SK-N-SH (cell line): ENCODE results near the gene TBX1. TPM values are rescaled to one million over a fixed set of nuclear protein-coding genes. Genes with fewer than 3 reads are reported as not detected.

Experiments
- CTCF ChIA-PET: fragments of 300-600, 350-600 bp; formaldehyde crosslinking; extraction: SDS; loops from one replicate; lab custom pipeline; 2021; lab: Yijun Ruan, JAX
- POLR2A ChIA-PET: fragments of 350-600 bp; sonication (Branson Sonifier 250); formaldehyde crosslinking; extraction: SDS; loops from one replicate; lab custom pipeline; 2020; ENCODE audit warnings: antibody characterized with exemption, inconsistent platforms; lab: Yijun Ruan, JAX
- DNase-seq: peaks from one replicate; pipeline ENCODE4 v3.0.0; 2012
- H2AFZ ChIP-seq: fragments of 200-600 bp; sonication (generic); 2 replicates; pipeline ENCODE4 v1.8.1; 2016; ENCODE audit warnings: antibody characterized with exemption, mild to moderate bottlenecking, low read depth
- H3F3A ChIP-seq: fragments of 200-600 bp; sonication (generic); replicated peaks from 2 replicates; pipeline ENCODE3; 2016; ENCODE audit warnings: antibody characterized with exemption, mild to moderate bottlenecking; ENCODE audit not compliant: insufficient read depth
- H3K27ac ChIP-seq, 2 experiments: fragments of 200-500 bp in 1 of 2; fragments of 200-600 bp in 1 of 2; sonication (Bioruptor generic) in 1 of 2; sonication (generic), shearing (Covaris generic) in 1 of 2; 2 replicates each; pipeline versions ENCODE4 v1.5.1 to v1.6.1; 2014 to 2016; ENCODE audit warnings: low read depth in 2 of 2, inconsistent platforms in 1 of 2, low read length in 1 of 2, mild to moderate bottlenecking in 1 of 2, mixed read lengths in 1 of 2
- H3K27me3 ChIP-seq: fragments of 200-600 bp; sonication (generic), shearing (Covaris generic); 2 replicates; pipeline ENCODE4 v1.6.1; 2016; ENCODE audit warnings: mixed run types; ENCODE audit not compliant: insufficient read depth
- H3K36me3 ChIP-seq, 2 experiments: fragments of 200-500 bp in 1 of 2; fragments of 200-600 bp in 1 of 2; sonication (Bioruptor generic) in 1 of 2; sonication (generic) in 1 of 2; replicated peaks in 1 of 2; 2 replicates each; pipeline versions ENCODE3 to v1.5.1; 2014 to 2016; ENCODE audit warnings: low read length in 1 of 2, mild to moderate bottlenecking in 1 of 2; ENCODE audit not compliant: insufficient read depth in 2 of 2, control insufficient read depth in 1 of 2
- H3K4me1 ChIP-seq, 2 experiments: fragments of 200-500 bp in 1 of 2; fragments of 200-600 bp in 1 of 2; sonication (Bioruptor generic) in 1 of 2; sonication (generic), shearing (Covaris generic) in 1 of 2; 2 replicates each; pipeline versions ENCODE4 v1.5.1 to v1.6.1; 2014 to 2016; ENCODE audit warnings: low read depth in 1 of 2, low read length in 1 of 2, mixed run types in 1 of 2; ENCODE audit not compliant: insufficient read depth in 2 of 2, control insufficient read depth in 1 of 2
- H3K4me2 ChIP-seq: fragments of 200-600 bp; sonication (generic), shearing (Covaris generic); 2 replicates; pipeline ENCODE4 v1.6.1; 2017; ENCODE audit warnings: mixed run types
- H3K4me3 ChIP-seq, 2 experiments: fragments of 200-500 bp in 1 of 2; fragments of 200-600 bp in 1 of 2; sonication (Bioruptor generic) in 1 of 2; sonication (generic), shearing (Covaris generic) in 1 of 2; 2 replicates each; pipeline versions ENCODE4 v1.5.1 to v1.8.1; 2014 to 2016; ENCODE audit warnings: low read depth in 2 of 2, inconsistent platforms in 1 of 2, low read length in 1 of 2, mild to moderate bottlenecking in 1 of 2, mixed read lengths in 1 of 2, moderate library complexity in 1 of 2
- H3K79me2 ChIP-seq: fragments of 200-600 bp; sonication (generic); 2 replicates; pipeline ENCODE4 v1.8.1; 2017; ENCODE audit warnings: mild to moderate bottlenecking; ENCODE audit not compliant: insufficient read depth
- H3K9ac ChIP-seq: fragments of 200-600 bp; sonication (generic); 2 replicates; pipeline ENCODE4 v1.6.1; 2017; ENCODE audit warnings: mixed run types
- H3K9me2 ChIP-seq: fragments of 200-600 bp; sonication (generic); 2 replicates; pipeline ENCODE4 v1.6.1; 2017; ENCODE audit warnings: mixed run types
- H3K9me3 ChIP-seq: fragments of 200-600 bp; sonication (generic); 2 replicates; pipeline ENCODE4 v1.6.1; 2017; ENCODE audit warnings: mixed run types, mild to moderate bottlenecking, moderate library complexity
- H4K20me1 ChIP-seq: fragments of 200-600 bp; sonication (generic); 2 replicates; pipeline ENCODE4 v1.6.1; 2017; ENCODE audit warnings: mild to moderate bottlenecking, mixed run types; ENCODE audit not compliant: insufficient read depth
- CTCF ChIP-seq: fragments of 200-600 bp; sonication (generic); IDR thresholded peaks from 2 replicates; pipeline ENCODE4 v1.6.1; 2017; ENCODE audit warnings: antibody characterized with exemption, mild to moderate bottlenecking, moderate library complexity
- FOXM1 ChIP-seq: IDR thresholded peaks from 2 replicates; pipeline ENCODE4 v1.4.0; 2012; ENCODE audit warnings: low read depth, mild to moderate bottlenecking
- GABPA ChIP-seq: IDR thresholded peaks from 2 replicates; pipeline ENCODE4 v1.4.0; 2012; ENCODE audit warnings: low read depth, mild to moderate bottlenecking
- MEF2A ChIP-seq: IDR thresholded peaks from 2 replicates; pipeline ENCODE4 v1.4.0; 2012; ENCODE audit warnings: low read depth, borderline replicate concordance
- NFIC ChIP-seq: IDR thresholded peaks from 2 replicates; pipeline ENCODE4 v1.4.0; 2012; ENCODE audit warnings: borderline replicate concordance
- RCOR1 ChIP-seq: fragments of 150-350 bp; IDR thresholded peaks from 2 replicates; pipeline ENCODE4 v1.6.1; 2017; ENCODE audit warnings: antibody characterized with exemption, low read length
- RXRA ChIP-seq: IDR thresholded peaks from 2 replicates; pipeline ENCODE4 v1.4.0; 2012; ENCODE audit warnings: low read depth, mild to moderate bottlenecking, borderline replicate concordance
- SIN3A ChIP-seq: IDR thresholded peaks from 2 replicates; pipeline ENCODE4 v1.6.1; 2012; ENCODE audit warnings: low read depth, mild to moderate bottlenecking, low read length, moderate library complexity, borderline replicate concordance
- SMC3 ChIP-seq: IDR thresholded peaks from 2 replicates; pipeline ENCODE4 v1.6.1; 2012; ENCODE audit warnings: low read depth, low read length, improper control_type of control experiment
- TAF1 ChIP-seq: IDR thresholded peaks from 2 replicates; pipeline ENCODE4 v1.6.1; 2012; ENCODE audit warnings: low read depth, mild to moderate bottlenecking, low read length, moderate library complexity, borderline replicate concordance
- YY1 ChIP-seq: IDR thresholded peaks from 2 replicates; pipeline ENCODE4 v1.4.0; 2012; ENCODE audit warnings: low read depth, mild to moderate bottlenecking
- WGBS: methylation state at CpG from one replicate; pipeline ENCODE4 v1.1.6; 2017; ENCODE audit warnings: low lambda C conversion rate; 5-methylcytosine and 5-hydroxymethylcytosine counted together
- polyA plus RNA-seq, 3 experiments: library from polyadenylated mRNA; depleted of rRNA; stranded (reverse); fragments of >200 nt; gene quantifications; 2 replicates each; pipeline ENCODE4 v1.2.3, GENCODE V29; 2012
- TF ChIP-seq, protein P1 (sequence below): IDR thresholded peaks from 2 replicates; pipeline ENCODE4 v1.4.0; 2012; ENCODE audit warnings: low read depth, borderline replicate concordance
- TF ChIP-seq, protein P2 (sequence below): IDR thresholded peaks from 2 replicates; pipeline ENCODE4 v1.6.1; 2012; ENCODE audit warnings: mild to moderate bottlenecking, low read depth, low read length, moderate library complexity
- TF ChIP-seq, protein P3 (sequence below): fragments of 150-350 bp; IDR thresholded peaks from 2 replicates; pipeline ENCODE4 v1.6.1; 2017; ENCODE audit warnings: antibody characterized with exemption, low read length, low read depth, borderline replicate concordance

The TBX1 gene
- polyA plus RNA-seq, 1 of the 3 experiments (the other 2 are of a cell fraction), result not detected

GRCh38 chr22:19803736-19804267 lies 43.2 kb downstream of the TBX1 start:
- Histone ChIP-seq H3K4me2 (no peak overlapping the region), H3K9me2 (no peaks in the 10 kb centered on the region), H3K79me2 (no peaks in the 10 kb centered on the region), H3K9me3 (no peaks in the 10 kb centered on the region), H3F3A (no peaks in the 10 kb centered on the region), H3K27ac (no peak overlapping the region), H3K36me3 (no peaks in the 10 kb centered on the region), H3K27me3 (no peaks in the 10 kb centered on the region), H2AFZ (no peak overlapping the region), H3K4me3 (no peak overlapping the region), H3K4me1 (peaks cover 12 to 58% of the 10 kb centered on the region in 2 experiments; a peak in 3 of 4 replicates), H4K20me1 (no peaks in the 10 kb centered on the region), H3K9ac (no peak overlapping the region)
- ChIA-PET POLR2A (no interaction called here), CTCF (interaction anchor here (2.3 kb wide), 1 partner anchor 73 kb away, joined by 4 read pairs; no protein-coding TSS in a partner anchor)
- WGBS, result 93% methylated on average over 3 of the region's 8 CpGs
- no peak for TF ChIP-seq CTCF
- no peak for TF ChIP-seq MEF2A
- no peak for TF ChIP-seq YY1
- no peak for TF ChIP-seq NFIC
- TF ChIP-seq, protein P1, sequence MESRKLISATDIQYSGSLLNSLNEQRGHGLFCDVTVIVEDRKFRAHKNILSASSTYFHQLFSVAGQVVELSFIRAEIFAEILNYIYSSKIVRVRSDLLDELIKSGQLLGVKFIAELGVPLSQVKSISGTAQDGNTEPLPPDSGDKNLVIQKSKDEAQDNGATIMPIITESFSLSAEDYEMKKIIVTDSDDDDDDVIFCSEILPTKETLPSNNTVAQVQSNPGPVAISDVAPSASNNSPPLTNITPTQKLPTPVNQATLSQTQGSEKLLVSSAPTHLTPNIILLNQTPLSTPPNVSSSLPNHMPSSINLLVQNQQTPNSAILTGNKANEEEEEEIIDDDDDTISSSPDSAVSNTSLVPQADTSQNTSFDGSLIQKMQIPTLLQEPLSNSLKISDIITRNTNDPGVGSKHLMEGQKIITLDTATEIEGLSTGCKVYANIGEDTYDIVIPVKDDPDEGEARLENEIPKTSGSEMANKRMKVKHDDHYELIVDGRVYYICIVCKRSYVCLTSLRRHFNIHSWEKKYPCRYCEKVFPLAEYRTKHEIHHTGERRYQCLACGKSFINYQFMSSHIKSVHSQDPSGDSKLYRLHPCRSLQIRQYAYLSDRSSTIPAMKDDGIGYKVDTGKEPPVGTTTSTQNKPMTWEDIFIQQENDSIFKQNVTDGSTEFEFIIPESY, result no peak
- no peak for TF ChIP-seq TAF1
- DNase-seq, result peak; percentile 20

- no peak overlapping the region for H3K27ac ChIP-seq
- H3K79me2 ChIP-seq, result no peaks in the 10 kb centered on the region
- H3K4me3 ChIP-seq, result no peak overlapping the region
- DNase-seq, result peak; percentile 21
- no peaks in the 10 kb centered on the region for H3F3A ChIP-seq
- ChIA-PET CTCF (interaction anchor here (1.0 to 1.3 kb wide), 2 partner anchors 75 to 104 kb away, joined by 4 to 6 read pairs; no protein-coding TSS in a partner anchor), POLR2A (no interaction called here)
- WGBS, result 97% methylated on average over 8 of the region's 8 CpGs
- H3K9ac ChIP-seq, result no peak overlapping the region
- no peaks in the 10 kb centered on the region for H3K27me3 ChIP-seq
- H2AFZ ChIP-seq, result no peak overlapping the region
- no peaks in the 10 kb centered on the region for H4K20me1 ChIP-seq
- no peaks in the 10 kb centered on the region for H3K9me2 ChIP-seq
- H3K9me3 ChIP-seq, result no peaks in the 10 kb centered on the region
- no peak overlapping the region for H3K4me2 ChIP-seq
- no peaks in the 10 kb centered on the region for H3K36me3 ChIP-seq
- peaks cover 0 to 40% of the 10 kb centered on the region in 2 experiments; a peak in 1 of 4 replicates for H3K4me1 ChIP-seq
- TF ChIP-seq RXRA (no peak), FOXM1 (no peak), NFIC (no peak), TAF1 (no peak), GABPA (no peak), SIN3A (no peak), SMC3 (no peak), RCOR1 (no peak)
- TF ChIP-seq, protein P1, result no peak
- TF ChIP-seq, protein P2, sequence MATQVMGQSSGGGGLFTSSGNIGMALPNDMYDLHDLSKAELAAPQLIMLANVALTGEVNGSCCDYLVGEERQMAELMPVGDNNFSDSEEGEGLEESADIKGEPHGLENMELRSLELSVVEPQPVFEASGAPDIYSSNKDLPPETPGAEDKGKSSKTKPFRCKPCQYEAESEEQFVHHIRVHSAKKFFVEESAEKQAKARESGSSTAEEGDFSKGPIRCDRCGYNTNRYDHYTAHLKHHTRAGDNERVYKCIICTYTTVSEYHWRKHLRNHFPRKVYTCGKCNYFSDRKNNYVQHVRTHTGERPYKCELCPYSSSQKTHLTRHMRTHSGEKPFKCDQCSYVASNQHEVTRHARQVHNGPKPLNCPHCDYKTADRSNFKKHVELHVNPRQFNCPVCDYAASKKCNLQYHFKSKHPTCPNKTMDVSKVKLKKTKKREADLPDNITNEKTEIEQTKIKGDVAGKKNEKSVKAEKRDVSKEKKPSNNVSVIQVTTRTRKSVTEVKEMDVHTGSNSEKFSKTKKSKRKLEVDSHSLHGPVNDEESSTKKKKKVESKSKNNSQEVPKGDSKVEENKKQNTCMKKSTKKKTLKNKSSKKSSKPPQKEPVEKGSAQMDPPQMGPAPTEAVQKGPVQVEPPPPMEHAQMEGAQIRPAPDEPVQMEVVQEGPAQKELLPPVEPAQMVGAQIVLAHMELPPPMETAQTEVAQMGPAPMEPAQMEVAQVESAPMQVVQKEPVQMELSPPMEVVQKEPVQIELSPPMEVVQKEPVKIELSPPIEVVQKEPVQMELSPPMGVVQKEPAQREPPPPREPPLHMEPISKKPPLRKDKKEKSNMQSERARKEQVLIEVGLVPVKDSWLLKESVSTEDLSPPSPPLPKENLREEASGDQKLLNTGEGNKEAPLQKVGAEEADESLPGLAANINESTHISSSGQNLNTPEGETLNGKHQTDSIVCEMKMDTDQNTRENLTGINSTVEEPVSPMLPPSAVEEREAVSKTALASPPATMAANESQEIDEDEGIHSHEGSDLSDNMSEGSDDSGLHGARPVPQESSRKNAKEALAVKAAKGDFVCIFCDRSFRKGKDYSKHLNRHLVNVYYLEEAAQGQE, result no peak
- TF ChIP-seq, protein P3, sequence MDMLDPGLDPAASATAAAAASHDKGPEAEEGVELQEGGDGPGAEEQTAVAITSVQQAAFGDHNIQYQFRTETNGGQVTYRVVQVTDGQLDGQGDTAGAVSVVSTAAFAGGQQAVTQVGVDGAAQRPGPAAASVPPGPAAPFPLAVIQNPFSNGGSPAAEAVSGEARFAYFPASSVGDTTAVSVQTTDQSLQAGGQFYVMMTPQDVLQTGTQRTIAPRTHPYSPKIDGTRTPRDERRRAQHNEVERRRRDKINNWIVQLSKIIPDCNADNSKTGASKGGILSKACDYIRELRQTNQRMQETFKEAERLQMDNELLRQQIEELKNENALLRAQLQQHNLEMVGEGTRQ, result no peak
Observed at GRCh38 chr22:19805821-19806212, 45.2 kb downstream of the TBX1 start.
